SW 1271 (cell line): ENCODE measurements around the gene BDP1.
"Not testable (repeated sequence)": the region's sequence is repeated elsewhere in the genome, so short reads cannot be mapped to it uniquely, and the experiment has no call there.

ENCODE experiments used
- DNase-seq, 2 experiments: peaks; one replicate each; lab custom pipeline; 2025; lab: John Stamatoyannopoulos, UW

BDP1 gene

DNA sequence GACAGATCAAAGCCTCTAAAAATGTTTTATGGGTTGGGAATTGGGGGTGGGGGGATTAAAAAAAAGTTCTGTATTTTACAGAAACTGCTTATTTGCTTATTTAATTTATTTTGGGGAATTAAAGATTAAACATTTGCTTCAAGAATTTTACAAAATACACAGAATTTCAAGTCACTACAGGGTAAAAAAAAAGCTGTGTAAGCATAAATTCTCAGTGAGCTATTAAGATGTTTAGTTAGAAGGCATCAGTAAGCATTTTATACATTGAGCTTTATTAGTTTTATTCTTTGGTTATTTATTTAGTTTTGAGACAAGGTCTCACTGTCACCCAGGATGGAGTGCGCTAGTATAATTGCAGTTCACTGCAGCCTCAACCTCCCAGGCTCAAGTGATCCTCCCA, 5.2 kb downstream of the BDP1 start:
- DNase-seq: no peak

- no peak for DNase-seq
These were observed 5.9 kb downstream of the BDP1 start for GRCh38 chr5:71461360-71461759.

DNA sequence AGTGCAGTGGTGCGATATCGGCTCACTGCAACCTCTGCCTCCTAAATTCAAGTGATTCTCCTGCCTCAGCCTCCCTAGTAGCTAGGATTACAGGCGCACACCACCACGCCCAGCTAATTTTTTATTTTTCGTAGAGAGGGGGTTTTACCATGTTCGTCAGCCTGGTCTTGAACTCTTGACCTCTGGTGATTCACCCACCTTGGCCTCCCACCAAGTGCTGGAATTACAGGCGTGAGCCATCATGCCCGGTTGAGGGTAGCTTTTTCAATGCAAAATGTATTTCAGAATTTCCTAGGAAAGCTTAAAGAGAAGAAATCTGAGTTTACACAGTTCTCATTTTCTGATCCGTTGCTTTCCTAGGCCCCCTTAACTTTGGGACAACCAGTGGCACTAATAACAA, 15.7 kb downstream of the BDP1 start:
- peak in 1 of 2 experiments; percentile 18 for DNase-seq

DNA sequence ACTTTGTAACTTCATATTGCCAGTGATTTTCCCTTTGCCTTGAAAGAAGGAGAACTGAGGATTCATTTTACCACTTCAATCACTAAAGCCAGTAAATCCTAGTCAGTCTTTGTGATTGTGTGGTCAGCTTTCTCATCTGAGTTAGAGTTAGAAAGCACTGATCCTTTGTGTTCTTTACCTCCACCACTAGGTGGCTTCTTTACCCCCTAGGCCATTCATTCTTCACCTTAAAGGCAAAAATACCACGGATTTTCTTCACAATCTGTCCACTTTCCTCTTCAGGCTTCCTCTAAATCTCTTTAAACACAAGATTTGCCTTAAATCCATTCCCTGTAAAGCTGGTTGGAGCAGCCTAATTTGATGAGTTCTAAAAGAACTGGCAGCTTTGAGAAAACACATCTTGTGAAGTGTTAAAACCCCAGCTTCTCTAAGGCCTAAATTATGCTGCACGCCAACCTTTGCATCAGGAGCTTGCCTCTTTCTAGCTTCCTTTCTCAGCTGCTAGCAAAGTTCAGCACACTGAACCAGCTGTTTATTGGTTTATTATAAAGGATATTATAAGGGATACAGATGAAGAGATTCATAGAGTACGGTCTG, 20.4 kb downstream of the BDP1 start:
- peak in 1 of 2 experiments; percentile 71 for DNase-seq

GRCh38 chr5:71481441-71481840, 26.0 kb downstream of the BDP1 start:
- no peak for DNase-seq

DNA sequence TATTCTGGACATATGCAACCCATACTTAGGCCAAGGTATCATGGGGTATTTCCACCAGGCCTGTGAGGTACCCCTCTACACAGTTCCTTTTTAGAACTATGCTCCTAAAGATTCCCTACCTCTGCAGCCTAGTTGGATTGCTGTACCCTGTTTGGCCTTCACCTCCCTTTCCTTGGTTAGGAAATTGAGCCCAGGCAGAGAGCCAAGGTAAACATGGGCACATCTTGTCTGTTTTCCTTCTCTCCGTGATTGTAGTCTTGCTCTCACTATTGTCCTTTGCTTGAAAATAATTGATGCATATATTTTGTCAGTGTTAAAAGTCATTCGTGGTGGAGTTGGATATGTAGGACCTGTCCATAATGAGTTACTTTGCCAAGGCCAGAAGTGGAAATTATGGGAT, 26.7 kb downstream of the BDP1 start:
- DNase-seq: no peak

- no peak for DNase-seq
These were observed 27.9 kb downstream of the BDP1 start for GRCh38 chr5:71483355-71483754.

GRCh38 chr5:71492817-71493615, 37.6 kb downstream of the BDP1 start:
- no peak for DNase-seq

- not testable (repeated sequence) for DNase-seq
These were observed 38.8 kb downstream of the BDP1 start for GRCh38 chr5:71494202-71494601.

- not testable (repeated sequence) for DNase-seq
These were observed 43.3 kb downstream of the BDP1 start for GRCh38 chr5:71498756-71499155.

DNA sequence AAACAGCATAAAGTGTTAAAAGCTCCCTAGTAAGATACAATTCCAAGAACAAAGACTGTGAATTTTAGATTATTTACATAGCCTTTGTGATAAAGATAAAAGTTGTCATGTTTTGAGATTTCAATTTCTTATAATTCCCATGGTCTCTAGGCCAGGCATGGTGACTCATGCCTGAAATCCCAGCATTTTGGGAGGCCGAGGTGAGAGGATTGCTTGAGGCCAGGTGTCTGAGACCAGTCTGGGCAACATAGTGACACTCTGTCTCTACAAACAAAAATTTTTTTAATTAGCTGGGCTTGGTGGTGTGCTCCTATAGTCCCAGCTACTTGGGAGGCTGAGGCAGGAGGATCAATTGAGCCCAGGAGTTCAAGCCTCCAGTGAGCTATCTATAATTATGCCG, 48.1 kb downstream of the BDP1 start:
- no peak for DNase-seq

- no peak for DNase-seq
These were observed 66.7 kb downstream of the BDP1 start for GRCh38 chr5:71522151-71522550.

GRCh38 chr5:71525611-71526010, 70.2 kb downstream of the BDP1 start:
- not testable (repeated sequence) for DNase-seq

- DNase-seq: no peak
These were observed 72.8 kb downstream of the BDP1 start for GRCh38 chr5:71528206-71528605.

- DNase-seq: no peak
These were observed 74.2 kb downstream of the BDP1 start for GRCh38 chr5:71529682-71530081.

GRCh38 chr5:71533142-71533541, 77.7 kb downstream of the BDP1 start:
- no peak for DNase-seq

DNA sequence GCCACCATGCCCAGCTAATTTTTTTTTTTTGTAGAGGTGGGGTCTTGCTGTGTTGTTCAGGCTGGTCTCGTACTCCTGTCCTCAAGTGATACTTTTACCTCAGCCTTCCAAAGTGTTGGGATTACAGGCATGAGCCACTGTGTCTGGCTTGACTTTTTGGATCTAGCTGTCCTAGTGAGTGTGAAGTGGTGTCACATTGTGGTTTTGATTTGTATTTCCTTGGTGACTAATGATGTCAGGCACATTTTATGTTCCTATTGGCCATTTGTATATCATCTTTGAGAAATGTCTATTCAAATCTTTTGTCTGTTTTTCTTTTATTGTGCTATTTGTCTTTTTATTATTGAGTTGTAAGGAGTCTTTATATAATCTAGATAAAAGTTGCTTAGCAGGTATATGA, 78.2 kb downstream of the BDP1 start:
- peak; percentile 23 to 60 for DNase-seq

DNA sequence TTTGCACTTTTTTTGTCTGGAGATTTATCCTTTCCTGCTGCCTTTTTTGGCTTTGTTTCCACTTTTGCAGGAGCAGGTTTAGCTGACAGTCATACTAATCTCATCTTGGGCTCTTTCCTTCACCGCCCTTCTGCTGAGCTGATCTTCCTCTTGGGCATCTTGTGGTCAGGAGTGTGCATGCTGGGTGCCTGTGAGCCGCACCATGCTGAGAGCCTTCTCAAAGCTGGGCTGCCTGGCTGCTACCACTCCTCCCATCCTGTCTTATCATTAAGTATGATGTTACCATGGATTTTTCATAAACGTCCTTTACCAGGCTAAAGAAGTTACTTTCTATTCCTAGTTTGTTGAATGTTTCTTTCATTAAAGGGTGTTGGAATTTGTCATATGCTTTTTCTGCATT, 82.2 kb downstream of the BDP1 start:
- no peak for DNase-seq

GRCh38 chr5:71550885-71551284, 95.4 kb downstream of the BDP1 start:
- not testable (repeated sequence) for DNase-seq

GRCh38 chr5:71551582-71551981, 96.1 kb downstream of the BDP1 start:
- not testable (repeated sequence) for DNase-seq

DNA sequence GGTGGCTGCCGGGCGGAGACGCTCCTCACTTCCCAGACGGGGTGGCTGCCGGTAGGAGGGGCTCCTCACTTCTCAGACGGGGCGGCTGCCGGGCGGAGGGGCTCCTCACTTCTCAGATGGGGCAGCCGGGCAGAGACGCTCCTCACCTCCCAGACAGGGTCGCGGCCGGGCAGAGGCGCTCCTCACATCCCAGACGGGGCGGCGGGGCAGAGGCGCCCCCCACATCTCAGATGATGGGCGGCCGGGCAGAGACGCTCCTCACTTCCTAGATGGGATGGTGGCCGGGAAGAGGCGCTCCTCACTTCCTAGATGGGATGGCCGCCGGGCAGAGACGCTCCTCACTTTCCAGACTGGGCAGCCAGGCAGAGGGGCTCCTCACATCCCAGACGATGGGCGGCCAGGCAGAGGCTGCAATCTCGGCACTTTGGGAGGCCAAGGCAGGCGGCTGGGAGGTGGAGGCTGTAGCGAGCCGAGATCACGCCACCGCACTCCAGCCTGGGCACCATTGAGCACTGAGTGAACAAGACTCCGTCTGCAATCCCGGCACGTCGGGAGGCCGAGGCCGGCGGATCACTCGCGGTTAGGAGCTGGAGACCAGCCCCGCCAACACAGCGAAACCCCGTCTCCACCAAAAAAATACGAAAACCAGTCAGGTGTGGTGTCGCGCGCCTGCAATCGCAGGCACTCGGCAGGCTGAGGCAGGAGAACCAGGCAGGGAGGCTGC, 96.7 kb downstream of the BDP1 start:
- not testable (repeated sequence) for DNase-seq

- DNase-seq: no peak
These were observed 107.7 kb downstream of the BDP1 start for GRCh38 chr5:71563161-71563560.

- DNase-seq: no peak
These were observed 109.4 kb downstream of the BDP1 start for GRCh38 chr5:71564895-71565294.
